ENCODE results near the gene CCK.
"Not testable (repeated sequence)": the region's sequence is repeated elsewhere in the genome, so short reads cannot be mapped to it uniquely, and the experiment has no call there.

CCK gene

GRCh38 chr3:42266085-42266484, at the start of gene CCK:
CCK (minus strand) TSS chr3:42266185; CDS start chr3:42263630, 2,555 bp downstream.
- DNase-seq (ENCODE audit: low read depth in 2 of 2) = no peak

GRCh38 chr3:42314411-42314810, 48.4 kb upstream of the CCK start:
- DNase-seq (ENCODE audit: low read depth in 2 of 2) = no peak

GRCh38 chr3:42308651-42309050, 42.7 kb upstream of the CCK start:
- DNase-seq (ENCODE audit: low read depth in 2 of 2) = no peak

- no peak for DNase-seq (ENCODE audit: low read depth in 2 of 2)
These were observed 40.5 kb upstream of the CCK start for GRCh38 chr3:42306499-42306898.

- DNase-seq (ENCODE audit: low read depth in 2 of 2) = no peak
These were observed 37.1 kb upstream of the CCK start for GRCh38 chr3:42302924-42303634.

GRCh38 chr3:42301446-42302175, 35.6 kb upstream of the CCK start:
- no peak for DNase-seq (ENCODE audit: low read depth in 2 of 2)

- no peak for DNase-seq (ENCODE audit: low read depth in 2 of 2)
These were observed 34.8 kb upstream of the CCK start for GRCh38 chr3:42300778-42301177.

GRCh38 chr3:42300013-42300412, 34.0 kb upstream of the CCK start:
- DNase-seq (ENCODE audit: low read depth in 2 of 2) = peak; percentile 4 to 10

- DNase-seq (ENCODE audit: low read depth in 2 of 2) = no peak
These were observed 32.3 kb upstream of the CCK start for GRCh38 chr3:42298259-42298658.

GRCh38 chr3:42292009-42292408, 26.0 kb upstream of the CCK start:
- DNase-seq (ENCODE audit: low read depth in 2 of 2) = no peak

GRCh38 chr3:42290966-42291714, 25.2 kb upstream of the CCK start:
- DNase-seq (ENCODE audit: low read depth in 2 of 2) = no peak

GRCh38 chr3:42289026-42289425, 23.0 kb upstream of the CCK start:
- DNase-seq (ENCODE audit: low read depth in 2 of 2) = no peak

- DNase-seq (ENCODE audit: low read depth in 2 of 2) = no peak
These were observed 22.4 kb upstream of the CCK start for GRCh38 chr3:42288385-42288784.

- DNase-seq (ENCODE audit: low read depth in 2 of 2) = not testable (repeated sequence)
These were observed 21.4 kb upstream of the CCK start for GRCh38 chr3:42287423-42287822.

GRCh38 chr3:42277676-42278075, 11.7 kb upstream of the CCK start:
- DNase-seq (ENCODE audit: low read depth in 2 of 2) = no peak

GRCh38 chr3:42276141-42277132, 10.5 kb upstream of the CCK start:
- DNase-seq (ENCODE audit: low read depth in 2 of 2) = no peak

GRCh38 chr3:42275217-42275616, 9.2 kb upstream of the CCK start:
- no peak for DNase-seq (ENCODE audit: low read depth in 2 of 2)

GRCh38 chr3:42274266-42274665, 8.3 kb upstream of the CCK start:
- no peak for DNase-seq (ENCODE audit: low read depth in 2 of 2)

GRCh38 chr3:42273361-42273760, 7.4 kb upstream of the CCK start:
- no peak for DNase-seq (ENCODE audit: low read depth in 2 of 2)

GRCh38 chr3:42271786-42272185, 5.8 kb upstream of the CCK start:
- DNase-seq (ENCODE audit: low read depth in 2 of 2) = no peak

GRCh38 chr3:42270561-42270960, 4.6 kb upstream of the CCK start:
- DNase-seq (ENCODE audit: low read depth in 2 of 2) = no peak
